IMR-90 (cell line): Measurements from ENCODE around the gene KRTAP4-16. TPM values are rescaled to one million over a fixed set of nuclear protein-coding genes. Genes with fewer than 3 reads are reported as not detected.

ENCODE experiments used
- ATAC-seq: fragments of 200-7000 bp; cut with Tn5 transposase; 2 replicates; pipeline ENCODE4 v1.9.1; 2020; ENCODE audit warnings: low read depth, mild to moderate bottlenecking, moderate library complexity
- BruUV-seq: library from RNA; stranded (reverse); fragments of 400-500 nt; replicated peaks from 2 replicates; lab custom pipeline; 2021; lab: Mats Ljungman, UMichigan
- CTCF ChIA-PET: fragments of 300-600 bp; formaldehyde crosslinking; extraction: SDS; loops from one replicate; lab custom pipeline; 2021; ENCODE audit warnings: antibody characterized with exemption; lab: Yijun Ruan, JAX
- POLR2A ChIA-PET: fragments of 300-600 bp; sonication (Branson Sonifier 250); formaldehyde crosslinking; loops from one replicate; lab custom pipeline; 2022; ENCODE audit warnings: antibody characterized with exemption; ENCODE audit not compliant: unreplicated experiment; lab: Charles Lee
- DNase-seq: peaks from one replicate; pipeline ENCODE4 v3.0.0; 2013
- H2AFZ ChIP-seq: replicated peaks from 2 replicates; pipeline ENCODE3; 2013; ENCODE audit warnings: low read length, mild to moderate bottlenecking; ENCODE audit not compliant: poor library complexity
- H2AK5ac ChIP-seq: 2 replicates; pipeline ENCODE4 v1.6.1; 2013; ENCODE audit warnings: low read depth, low read length, inconsistent platforms
- H2AK9ac ChIP-seq: replicated peaks from 2 replicates; pipeline ENCODE3; 2013; ENCODE audit warnings: mild to moderate bottlenecking, low read depth, low read length, moderate library complexity; ENCODE audit not compliant: poor library complexity
- H2BK120ac ChIP-seq: 2 replicates; pipeline ENCODE4 v1.6.1; 2013; ENCODE audit warnings: low read depth, low read length, inconsistent platforms
- H2BK15ac ChIP-seq: 3 replicates; pipeline ENCODE4 v1.6.1; 2013; ENCODE audit warnings: low read depth, low read length, inconsistent platforms
- H2BK20ac ChIP-seq: 2 replicates; pipeline ENCODE4 v1.6.1; 2013; ENCODE audit warnings: low read depth, mild to moderate bottlenecking, inconsistent platforms, low read length, moderate library complexity
- H2BK5ac ChIP-seq: 2 replicates; pipeline ENCODE4 v1.6.1; 2013; ENCODE audit warnings: mild to moderate bottlenecking, low read depth, low read length, inconsistent platforms; ENCODE audit not compliant: poor library complexity, severe bottlenecking
- H3K14ac ChIP-seq: replicated peaks from 2 replicates; pipeline ENCODE4 v1.6.1; 2013; ENCODE audit warnings: low read depth, low read length, inconsistent platforms
- H3K18ac ChIP-seq: 2 replicates; pipeline ENCODE4 v1.6.1; 2013; ENCODE audit warnings: low read depth, low read length, control low read depth
- H3K23ac ChIP-seq: 2 replicates; pipeline ENCODE4 v1.6.1; 2013; ENCODE audit warnings: low read depth, low read length, inconsistent platforms
- H3K27ac ChIP-seq: 2 replicates; pipeline ENCODE4 v1.5.1; 2013; ENCODE audit warnings: mild to moderate bottlenecking, control low read depth, low read length; ENCODE audit not compliant: insufficient read depth
- H3K27me3 ChIP-seq: 2 replicates; pipeline ENCODE4 v1.6.1; 2013; ENCODE audit warnings: low read length; ENCODE audit not compliant: control insufficient read depth, insufficient read depth
- H3K36me3 ChIP-seq: 2 replicates; pipeline ENCODE4 v1.6.1; 2013; ENCODE audit warnings: low read length, mixed read lengths; ENCODE audit not compliant: control insufficient read depth, insufficient read depth
- H3K4ac ChIP-seq: 2 replicates; pipeline ENCODE4 v1.6.1; 2013; ENCODE audit warnings: low read depth, low read length, inconsistent platforms
- H3K4me1 ChIP-seq: 2 replicates; pipeline ENCODE4 v1.6.1; 2013; ENCODE audit warnings: low read length, mixed read lengths; ENCODE audit not compliant: control insufficient read depth, insufficient read depth
- H3K4me2 ChIP-seq: 2 replicates; pipeline ENCODE4 v1.6.1; 2013; ENCODE audit warnings: low read depth, mild to moderate bottlenecking, control low read depth, low read length, moderate library complexity
- H3K4me3 ChIP-seq: 2 replicates; pipeline ENCODE4 v1.5.1; 2013; ENCODE audit warnings: low read depth, mild to moderate bottlenecking, control low read depth, low read length, moderate library complexity; ENCODE audit not compliant: insufficient read depth
- H3K56ac ChIP-seq: 2 replicates; pipeline ENCODE4 v1.6.1; 2013; ENCODE audit warnings: low read length, inconsistent platforms; ENCODE audit not compliant: insufficient read depth; ENCODE audit errors: extremely low read depth
- H3K79me1 ChIP-seq, 2 experiments: 2 replicates each; pipeline ENCODE4 v1.6.1; 2013; ENCODE audit warnings: low read length in 2 of 2, inconsistent platforms in 1 of 2, low read depth in 1 of 2
- H3K9ac ChIP-seq: 2 replicates; pipeline ENCODE4 v1.6.1; 2013; ENCODE audit warnings: low read depth, low read length, control low read depth
- H3K9me1 ChIP-seq: 2 replicates; pipeline ENCODE4 v1.6.1; 2013; ENCODE audit warnings: low read length, inconsistent platforms; ENCODE audit not compliant: insufficient read depth
- H3K9me3 ChIP-seq: 2 replicates; pipeline ENCODE4 v1.6.1; 2013; ENCODE audit warnings: low read length; ENCODE audit not compliant: control insufficient read depth, insufficient read depth
- H4K20me1 ChIP-seq: 2 replicates; pipeline ENCODE4 v1.6.1; 2013; ENCODE audit warnings: low read length, inconsistent platforms; ENCODE audit not compliant: insufficient read depth
- H4K5ac ChIP-seq: 2 replicates; pipeline ENCODE4 v1.6.1; 2013; ENCODE audit warnings: mild to moderate bottlenecking, low read depth, low read length, control low read depth
- H4K8ac ChIP-seq, 2 experiments: 2 replicates each; pipeline ENCODE4 v1.6.1; 2013; ENCODE audit warnings: low read depth in 2 of 2, low read length in 2 of 2, control low read depth in 1 of 2, inconsistent platforms in 1 of 2
- H4K91ac ChIP-seq: 2 replicates; pipeline ENCODE4 v1.6.1; 2013; ENCODE audit warnings: low read depth, low read length, inconsistent platforms; ENCODE audit not compliant: insufficient read depth
- BHLHE40 ChIP-seq: fragments of 150-350 bp; IDR thresholded peaks from 2 replicates; pipeline ENCODE4 v1.6.1; 2016; ENCODE audit warnings: mild to moderate bottlenecking, low read depth, low read length
- CEBPB ChIP-seq: IDR thresholded peaks from 2 replicates; pipeline ENCODE4 v1.6.1; 2012; ENCODE audit warnings: low read depth, low read length, improper control_type of control experiment
- CHD1 ChIP-seq: IDR thresholded peaks from 2 replicates; pipeline ENCODE4 v1.6.1; 2012; ENCODE audit warnings: low read depth, low read length, improper control_type of control experiment
- CTCF ChIP-seq: conservative IDR thresholded peaks from 2 replicates; pipeline ENCODE4 v1.5.1; 2012; ENCODE audit warnings: mild to moderate bottlenecking, low read depth, low read length, improper control_type of control experiment
- ELK1 ChIP-seq: fragments of 150-350 bp; IDR thresholded peaks from 2 replicates; pipeline ENCODE4 v1.6.1; 2016; ENCODE audit warnings: low read depth, mild to moderate bottlenecking, low read length, moderate library complexity, borderline replicate concordance
- FOS ChIP-seq: fragments of 150-350 bp; IDR thresholded peaks from 2 replicates; pipeline ENCODE4 v1.6.1; 2016; ENCODE audit warnings: low read depth, low read length
- MAFK ChIP-seq: IDR thresholded peaks from 2 replicates; pipeline ENCODE4 v1.6.1; 2012; ENCODE audit warnings: low read depth, low read length, improper control_type of control experiment
- MAZ ChIP-seq: IDR thresholded peaks from 2 replicates; pipeline ENCODE4 v1.6.1; 2012; ENCODE audit warnings: low read depth, mild to moderate bottlenecking, low read length, improper control_type of control experiment, moderate library complexity, borderline replicate concordance
- MXI1 ChIP-seq: IDR thresholded peaks from 2 replicates; pipeline ENCODE4 v1.6.1; 2012; ENCODE audit warnings: low read depth, mild to moderate bottlenecking, low read length, moderate library complexity, borderline replicate concordance
- NFE2L2 ChIP-seq: fragments of 150-350 bp; IDR thresholded peaks from 2 replicates; pipeline ENCODE4 v1.6.1; 2016; ENCODE audit warnings: low read depth, mild to moderate bottlenecking, low read length
- POLR2A ChIP-seq: IDR thresholded peaks from 2 replicates; pipeline ENCODE4 v1.6.1; 2012; ENCODE audit warnings: mild to moderate bottlenecking, low read depth, low read length
- RAD21 ChIP-seq: IDR thresholded peaks from 2 replicates; pipeline ENCODE4 v1.6.1; 2012; ENCODE audit warnings: low read length, improper control_type of control experiment
- RCOR1 ChIP-seq: IDR thresholded peaks from 2 replicates; pipeline ENCODE4 v1.6.1; 2012; ENCODE audit warnings: mild to moderate bottlenecking, low read length, improper control_type of control experiment; ENCODE audit not compliant: insufficient replicate concordance
- RFX5 ChIP-seq: IDR thresholded peaks from 2 replicates; pipeline ENCODE4 v1.8.0; 2012; ENCODE audit warnings: low read depth, mild to moderate bottlenecking, low read length, moderate library complexity
- SMC3 ChIP-seq: fragments of 150-350 bp; IDR thresholded peaks from 2 replicates; pipeline ENCODE4 v1.6.1; 2016; ENCODE audit warnings: low read depth, mild to moderate bottlenecking, antibody characterized with exemption, low read length, moderate library complexity
- USF2 ChIP-seq: fragments of 150-350 bp; IDR thresholded peaks from 2 replicates; pipeline ENCODE4 v1.6.1; 2017; ENCODE audit warnings: mild to moderate bottlenecking, antibody characterized with exemption, low read length, low read depth
- WGBS, 2 experiments: methylation state at CpG; one replicate each; pipeline versions ENCODE4 v1.1.5 to v1.1.7; 2013; ENCODE audit warnings: missing lambda C conversion rate in 2 of 2; ENCODE audit not compliant: insufficient read length in 1 of 2; ENCODE audit errors: extremely low coverage in 2 of 2; 5-methylcytosine and 5-hydroxymethylcytosine counted together
- dilution Hi-C: fragments of 300-500 bp; cut with HindIII; formaldehyde crosslinking; loops from one replicate; pipeline ENCODE4 v1.14.3; 2018; ENCODE audit warnings: low sequenced_read_pairs; ENCODE audit not compliant: unreplicated experiment
- in situ Hi-C: fragments of 300-500 bp; cut with MboI; formaldehyde crosslinking; loops from 3 replicates; pipeline ENCODE4 v1.14.3; 2019; ENCODE audit warnings: low sequenced_read_pairs, inconsistent platforms, mixed read lengths
- intact Hi-C: fragments of 100-400 bp; cut with micrococcal nuclease; formaldehyde crosslinking; loops from 2 replicates; pipeline ENCODE4 v1.10.0; 2022
- polyA plus RNA-seq, 3 experiments: library from polyadenylated mRNA; depleted of rRNA; stranded (reverse); fragments of >200 nt; gene quantifications; 2 replicates each; pipeline ENCODE4 v1.2.3, GENCODE V29; 2012; ENCODE audit warnings: low replicate concordance in 1 of 3
- total RNA-seq: library from RNA; depleted of rRNA; stranded (reverse); fragments of >200 nt; gene quantifications from 2 replicates; pipeline ENCODE4 v1.2.3, GENCODE V29; 2012

KRTAP4-16 gene
- total and polyA plus RNA-seq, 2 of the 4 experiments (the other 2 are of a cell fraction), result not detected

- Histone ChIP-seq H3K18ac (peak overlapping the region; percentile 99), H4K20me1 (no peaks in the 10 kb centered on the region), H2AK5ac (peak overlapping the region; percentile 85), H4K8ac (peak overlapping the region; percentile 70 to 82), H2BK20ac (peak overlapping the region; percentile 96), H3K9me1 (peaks cover 2% of the 10 kb centered on the region; the same call in 1 of the 2 replicates), H3K27ac (peak overlapping the region; percentile 63), H4K5ac (peak overlapping the region; percentile 97), H3K4ac (peak overlapping the region; percentile 91), H3K27me3 (no peaks in the 10 kb centered on the region), H3K9ac (no peak overlapping the region; the same call in 1 of the 2 replicates), H3K4me3 (no peak overlapping the region), H3K4me2 (peak overlapping the region; percentile 13; the same call in 1 of the 2 replicates), H3K4me1 (peaks cover 16% of the 10 kb centered on the region), H3K56ac (peak overlapping the region; percentile 83), H2AFZ (no peak overlapping the region), H2BK15ac (peak overlapping the region; percentile 48), H3K9me3 (no peaks in the 10 kb centered on the region), H2BK5ac (peak overlapping the region; percentile 80), H3K79me1 (no peaks in the 10 kb centered on the region), H4K91ac (peak overlapping the region; percentile 86), H2BK120ac (peak overlapping the region; percentile 95), H3K36me3 (no peaks in the 10 kb centered on the region), H2AK9ac (peak overlapping the region; percentile 2), H3K14ac (peak overlapping the region; percentile 89), H3K23ac (peak overlapping the region; percentile 60; the same call in 1 of the 2 replicates)
- in situ Hi-C loops (no loop called here), dilution Hi-C loops (no loop called here), intact Hi-C loops (loop anchor here (5.0 kb wide), 1 partner anchor 101 kb away; no protein-coding TSS in a partner anchor)
- peak; percentile 57 for DNase-seq
- no TSS peak for BruUV-seq
- ChIA-PET CTCF (interaction anchor here (0.7 kb wide), 1 partner anchor 255 kb away, joined by 3 read pairs; no protein-coding TSS in a partner anchor), POLR2A (interaction anchor here (0.8 to 3.0 kb wide), 2 partner anchors 10 to 149 kb away, joined by 5 to 12 read pairs; no protein-coding TSS in a partner anchor)
- ATAC-seq, result no peak
- TF ChIP-seq ELK1 (no peak), USF2 (no peak), RFX5 (no peak), CEBPB (no peak), MXI1 (no peak), MAZ (no peak), SMC3 (no peak), RAD21 (no peak), CHD1 (no peak), NFE2L2 (no peak), MAFK (no peak), POLR2A (no peak), BHLHE40 (no peak), CTCF (no peak), FOS (no peak), RCOR1 (no peak)
- WGBS, 2 experiments, result no CpG with 5 or more reads among the region's 5 CpGs
These were observed 43.3 kb downstream of the KRTAP4-16 start for GRCh38 chr17:41058741-41059140.
